H1 (cell line): ENCODE results near the gene RBM4. TPM values are rescaled to one million over a fixed set of nuclear protein-coding genes. Genes with fewer than 3 reads are reported as not detected.

Source experiments
- CTCF ChIA-PET: fragments of 300-600 bp; sonication (Branson Sonifier 250); formaldehyde crosslinking; loops from one replicate; lab custom pipeline; 2021; ENCODE audit not compliant: partially characterized antibody; lab: Charles Lee
- POLR2A ChIA-PET: fragments of 300-600 bp; sonication (Branson Sonifier 250); formaldehyde crosslinking; loops from one replicate; lab custom pipeline; 2021; ENCODE audit warnings: inconsistent platforms; ENCODE audit not compliant: partially characterized antibody; lab: Charles Lee
- DNase-seq, 2 experiments: peaks; one replicate each; pipeline versions ENCODE4 v3.0.0 to v3.0.0-alpha.2; 2010 to 2022; ENCODE audit warnings: low spot score in 2 of 2, low read depth in 1 of 2, mixed read lengths in 1 of 2
- FAIRE-seq: peaks from 2 replicates; lab custom pipeline; 2011; peaks lifted over from hg19 to GRCh38; lab: Jason Lieb, UNC
- H2AFZ ChIP-seq: 2 replicates; pipeline ENCODE4 v1.8.1; 2012; ENCODE audit warnings: low read length, inconsistent platforms
- H2AK5ac ChIP-seq: 2 replicates; pipeline ENCODE4 v1.6.1; 2013; ENCODE audit warnings: low read depth, low read length
- H2BK120ac ChIP-seq: replicated peaks from 2 replicates; pipeline ENCODE3; 2013; ENCODE audit warnings: low read depth, low read length, inconsistent platforms
- H2BK12ac ChIP-seq: 2 replicates; pipeline ENCODE4 v1.6.1; 2013; ENCODE audit warnings: low read depth, low read length
- H2BK15ac ChIP-seq: 2 replicates; pipeline ENCODE4 v1.6.1; 2013; ENCODE audit warnings: low read length
- H2BK20ac ChIP-seq: 2 replicates; pipeline ENCODE4 v1.6.1; 2013; ENCODE audit warnings: low read length
- H2BK5ac ChIP-seq: 2 replicates; pipeline ENCODE4 v1.6.1; 2013; ENCODE audit warnings: low read depth, low read length
- H3K14ac ChIP-seq: 2 replicates; pipeline ENCODE4 v1.6.1; 2013; ENCODE audit warnings: inconsistent platforms; ENCODE audit not compliant: insufficient read length
- H3K18ac ChIP-seq: 2 replicates; pipeline ENCODE4 v1.6.1; 2013; ENCODE audit warnings: low read length; ENCODE audit errors: extremely low read depth
- H3K23ac ChIP-seq: 2 replicates; pipeline ENCODE4 v1.6.1; 2013; ENCODE audit warnings: inconsistent platforms; ENCODE audit not compliant: insufficient read length
- H3K23me2 ChIP-seq: 2 replicates; pipeline ENCODE4 v1.6.1; 2013; ENCODE audit warnings: low read depth, low read length
- H3K27ac ChIP-seq: 2 replicates; pipeline ENCODE4 v1.6.1; 2011; ENCODE audit warnings: low read depth, low read length, inconsistent platforms
- H3K27me3 ChIP-seq, 4 experiments: replicated peaks in 1 of 4; 1 replicate in 1 of 4; 2 replicates in 3 of 4; pipeline versions ENCODE4 v1.6.1 to v1.8.1; 2011 to 2013; ENCODE audit warnings: low read length in 3 of 4, mild to moderate bottlenecking in 3 of 4, inconsistent platforms in 2 of 4, mixed read lengths in 2 of 4, moderate library complexity in 1 of 4; ENCODE audit not compliant: control insufficient read depth in 3 of 4, insufficient read depth in 3 of 4; ENCODE audit errors: extremely low read depth in 1 of 4
- H3K36me3 ChIP-seq, 4 experiments: 2 replicates each; pipeline versions ENCODE4 v1.6.1 to v1.8.1; 2011 to 2013; ENCODE audit warnings: mild to moderate bottlenecking in 4 of 4, low read length in 3 of 4, moderate library complexity in 2 of 4, control low read depth in 1 of 4, inconsistent platforms in 1 of 4; ENCODE audit not compliant: insufficient read depth in 4 of 4, control insufficient read depth in 2 of 4
- H3K4ac ChIP-seq: replicated peaks from 2 replicates; pipeline ENCODE3; 2013; ENCODE audit warnings: low read length, low read depth, mixed read lengths, inconsistent platforms; ENCODE audit not compliant: insufficient read length
- H3K4me1 ChIP-seq, 4 experiments: replicated peaks in 1 of 4; 1 replicate in 1 of 4; 2 replicates in 3 of 4; pipeline versions ENCODE4 v1.6.1 to v1.8.1; 2011 to 2013; ENCODE audit warnings: low read length in 3 of 4, inconsistent platforms in 2 of 4, mixed read lengths in 1 of 4; ENCODE audit not compliant: insufficient read depth in 4 of 4, control insufficient read depth in 3 of 4
- H3K4me2 ChIP-seq, 2 experiments: 2 replicates each; pipeline versions ENCODE4 v1.6.1 to v1.8.1; 2011 to 2013; ENCODE audit warnings: low read depth in 2 of 2, low read length in 2 of 2, control low read depth in 1 of 2, inconsistent platforms in 1 of 2, mild to moderate bottlenecking in 1 of 2; ENCODE audit not compliant: insufficient read depth in 1 of 2
- H3K4me3 ChIP-seq, 4 experiments: fragments of 200-600, 300-600 bp in 1 of 4; sonication (generic), shearing (Covaris generic), sonication (Bioruptor Twin) in 1 of 4; 2 replicates each; pipeline versions ENCODE4 v1.5.1 to v1.8.1; 2011 to 2016; ENCODE audit warnings: low read length in 4 of 4, low read depth in 3 of 4, control low read depth in 2 of 4, inconsistent platforms in 2 of 4, mild to moderate bottlenecking in 2 of 4, mixed read lengths in 1 of 4, moderate library complexity in 1 of 4; ENCODE audit not compliant: insufficient read depth in 2 of 4; ENCODE audit errors: extremely low read depth in 1 of 4
- H3K56ac ChIP-seq: replicated peaks from 2 replicates; pipeline ENCODE3; 2013; ENCODE audit warnings: low read depth, mild to moderate bottlenecking, mixed read lengths, low read length, inconsistent platforms; ENCODE audit not compliant: insufficient read length
- H3K79me1 ChIP-seq: 2 replicates; pipeline ENCODE4 v1.6.1; 2013; ENCODE audit warnings: low read depth, low read length, control low read depth
- H3K79me2 ChIP-seq, 2 experiments: 2 replicates each; pipeline versions ENCODE4 v1.6.1 to v1.8.1; 2012 to 2013; ENCODE audit warnings: low read length in 2 of 2, mild to moderate bottlenecking in 2 of 2, inconsistent platforms in 1 of 2; ENCODE audit not compliant: insufficient read depth in 2 of 2, control insufficient read depth in 1 of 2
- H3K9ac ChIP-seq, 4 experiments: replicated peaks in 1 of 4; 1 replicate in 1 of 4; 2 replicates in 3 of 4; pipeline versions ENCODE4 v1.6.1 to v1.8.1; 2011 to 2013; ENCODE audit warnings: low read depth in 3 of 4, low read length in 3 of 4, control low read depth in 2 of 4, mild to moderate bottlenecking in 2 of 4, moderate library complexity in 2 of 4, inconsistent platforms in 1 of 4; ENCODE audit errors: extremely low read depth in 1 of 4
- H3K9me3 ChIP-seq, 2 experiments: 2 replicates each; pipeline versions ENCODE4 v1.6.1 to v1.8.1; 2012 to 2013; ENCODE audit warnings: mild to moderate bottlenecking in 2 of 2, moderate library complexity in 2 of 2, control low read depth in 1 of 2, inconsistent platforms in 1 of 2, low read depth in 1 of 2, low read length in 1 of 2, mixed read lengths in 1 of 2; ENCODE audit not compliant: insufficient read depth in 2 of 2
- H4K20me1 ChIP-seq, 2 experiments: replicated peaks in 1 of 2; 2 replicates each; pipeline versions ENCODE3 to v1.8.1; 2011 to 2013; ENCODE audit warnings: inconsistent platforms in 2 of 2, low read length in 2 of 2, mild to moderate bottlenecking in 1 of 2; ENCODE audit not compliant: insufficient read depth in 2 of 2, control insufficient read depth in 1 of 2
- H4K5ac ChIP-seq: 2 replicates; pipeline ENCODE4 v1.6.1; 2013; ENCODE audit warnings: low read length, low read depth, mixed read lengths, inconsistent platforms; ENCODE audit not compliant: insufficient read length
- H4K8ac ChIP-seq: 2 replicates; pipeline ENCODE4 v1.8.0; 2013; ENCODE audit warnings: mild to moderate bottlenecking, moderate library complexity, low read length, inconsistent platforms; ENCODE audit not compliant: insufficient read depth; ENCODE audit errors: extremely low read depth
- H4K91ac ChIP-seq: replicated peaks from 2 replicates; pipeline ENCODE3; 2013; ENCODE audit warnings: low read length, mixed read lengths, inconsistent platforms; ENCODE audit not compliant: insufficient read length
- SP4 ChIP-seq: IDR thresholded peaks from 2 replicates; pipeline ENCODE4 v1.6.1; 2012; ENCODE audit warnings: low read length, inconsistent platforms
- TBP ChIP-seq: IDR thresholded peaks from 2 replicates; pipeline ENCODE4 v1.6.1; 2011; ENCODE audit warnings: low read depth, low read length, improper control_type of control experiment
- WGBS, 2 experiments: shearing (Covaris generic) in 1 of 2; methylation state at CpG; one replicate each; pipeline versions ENCODE4 v1.1.6 to v1.1.7; 2013 to 2015; ENCODE audit warnings: low lambda C conversion rate in 2 of 2, mixed read lengths in 2 of 2, inconsistent platforms in 1 of 2, low coverage in 1 of 2, missing lambda C conversion rate in 1 of 2; ENCODE audit not compliant: insufficient replicate concordance in 2 of 2, insufficient coverage in 1 of 2, insufficient read length in 1 of 2; ENCODE audit errors: extremely low coverage in 1 of 2, missing lambda C conversion rate in 1 of 2; 5-methylcytosine and 5-hydroxymethylcytosine counted together
- polyA plus RNA-seq, 7 experiments: library from polyadenylated mRNA; depleted of rRNA in 3 of 7; stranded (reverse) in 5 of 7; unstranded in 2 of 7; fragments of >200 nt in 5 of 7; fragments of 200-250 nt in 2 of 7; gene quantifications; 1 replicate in 5 of 7; 2 replicates in 1 of 7; 4 replicates in 1 of 7; pipeline versions ENCODE4 v1.2.1 to v1.2.3, GENCODE V29; 2011 to 2013; ENCODE audit warnings: missing spikeins in 2 of 7, mixed read lengths in 2 of 7
- total RNA-seq: library from RNA; stranded (reverse); fragmentation: NEBNext Ultra II Directional; extraction: Animal tissue kit (Norgen Biotek cat#: 25700); gene quantifications from 2 replicates; pipeline ENCODE4 v1.2.1, GENCODE V29; 2021
- TF ChIP-seq, protein P1 (sequence below): IDR thresholded peaks from 2 replicates; pipeline ENCODE4 v1.6.1; 2011; ENCODE audit warnings: low read length, improper control_type of control experiment
- TF ChIP-seq, protein P2 (sequence below): IDR thresholded peaks from 2 replicates; pipeline ENCODE4 v1.6.1; 2012; ENCODE audit warnings: inconsistent platforms

Gene RBM4
- total and polyA plus RNA-seq, 2 of the 8 experiments (the other 6 are each of a cell fraction or from before 2014, with no cell fraction given), result 192 to 330 TPM

DNA sequence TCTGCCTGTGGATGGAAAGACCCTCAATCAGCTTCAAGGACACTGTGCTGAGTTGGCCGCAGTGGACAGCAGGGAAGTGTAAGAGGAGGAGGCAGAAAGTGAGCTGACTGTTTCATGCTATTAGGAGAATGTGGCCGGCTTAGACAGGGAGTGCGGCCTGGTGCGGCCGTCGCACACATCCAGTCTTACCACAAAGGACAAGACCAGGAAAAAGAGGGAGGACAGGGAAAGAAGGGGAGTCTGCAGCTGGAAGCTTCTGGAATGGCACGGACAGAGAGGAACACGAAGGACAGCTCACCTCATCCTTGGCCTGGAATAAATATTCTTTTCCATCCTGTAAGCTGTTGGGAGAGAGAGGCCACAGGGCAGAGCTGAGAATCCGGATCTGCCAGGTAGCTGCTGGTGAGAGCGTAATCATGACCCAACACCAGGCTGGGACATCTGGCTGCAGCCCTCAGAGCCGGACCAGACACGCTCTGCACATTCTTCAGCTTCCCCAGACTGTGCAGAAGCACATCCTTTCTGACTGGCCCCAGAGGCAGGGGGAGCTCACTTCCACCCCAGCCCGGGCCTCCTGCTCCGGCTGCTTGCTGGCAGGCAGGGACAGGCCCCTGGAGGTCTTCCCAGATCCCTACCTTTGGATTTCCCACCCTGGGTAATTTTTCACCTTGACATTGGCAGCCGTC, 47.7 kb downstream of the RBM4 start:
- no peak for TF ChIP-seq TBP
- TF ChIP-seq SP4, result no peak
- TF ChIP-seq, protein P1, sequence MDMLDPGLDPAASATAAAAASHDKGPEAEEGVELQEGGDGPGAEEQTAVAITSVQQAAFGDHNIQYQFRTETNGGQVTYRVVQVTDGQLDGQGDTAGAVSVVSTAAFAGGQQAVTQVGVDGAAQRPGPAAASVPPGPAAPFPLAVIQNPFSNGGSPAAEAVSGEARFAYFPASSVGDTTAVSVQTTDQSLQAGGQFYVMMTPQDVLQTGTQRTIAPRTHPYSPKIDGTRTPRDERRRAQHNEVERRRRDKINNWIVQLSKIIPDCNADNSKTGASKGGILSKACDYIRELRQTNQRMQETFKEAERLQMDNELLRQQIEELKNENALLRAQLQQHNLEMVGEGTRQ, result no peak
- TF ChIP-seq, protein P2, sequence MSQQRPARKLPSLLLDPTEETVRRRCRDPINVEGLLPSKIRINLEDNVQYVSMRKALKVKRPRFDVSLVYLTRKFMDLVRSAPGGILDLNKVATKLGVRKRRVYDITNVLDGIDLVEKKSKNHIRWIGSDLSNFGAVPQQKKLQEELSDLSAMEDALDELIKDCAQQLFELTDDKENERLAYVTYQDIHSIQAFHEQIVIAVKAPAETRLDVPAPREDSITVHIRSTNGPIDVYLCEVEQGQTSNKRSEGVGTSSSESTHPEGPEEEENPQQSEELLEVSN, result no peak
- Histone ChIP-seq H3K9ac (no peak overlapping the region; a peak in 1 of 7 replicates), H4K20me1 (peaks cover 0 to 4% of the 10 kb centered on the region in 2 experiments)

More for the DNA sequence above, 47.7 kb downstream of the RBM4 start:
- H3K36me3 ChIP-seq, result peaks cover 12 to 48% (median 36%) of the 10 kb centered on the region in 4 experiments; a peak in 7 of 8 replicates
- no peak for FAIRE-seq
- H3K56ac ChIP-seq, result no peak overlapping the region
- no peak overlapping the region for H2AK5ac ChIP-seq
- no peak overlapping the region for H3K4me3 ChIP-seq
- ChIA-PET POLR2A (interaction anchor here (1.1 to 1.6 kb wide), 2 partner anchors 9 to 156 kb away, joined by 3 to 7 read pairs; partner anchors contain the start of gene RBM4B), CTCF (interaction anchor here (0.5 to 1.4 kb wide), 6 partner anchors 9 to 306 kb away, joined by 3 to 11 read pairs (median 4); no protein-coding TSS in a partner anchor)
- H2BK20ac ChIP-seq, result no peak overlapping the region
- H3K79me1 ChIP-seq, result no peaks in the 10 kb centered on the region
- DNase-seq, result no peak
- no peak overlapping the region for H4K8ac ChIP-seq
- H3K4ac ChIP-seq, result no peak overlapping the region
- no peak overlapping the region; the same call in 1 of the 2 replicates for H2BK5ac ChIP-seq
- no peak overlapping the region for H3K4me2 ChIP-seq
- H2BK15ac ChIP-seq, result no peak overlapping the region
- H3K23ac ChIP-seq, result no peak overlapping the region
- no peaks in the 10 kb centered on the region for H3K23me2 ChIP-seq
- H3K9me3 ChIP-seq, result 0 out of 4 replicates have a peak, but pooled peaks cover 0 to 1% of the 10 kb centered on the region in 2 experiments
- no peaks in the 10 kb centered on the region for H3K4me1 ChIP-seq
- H3K79me2 ChIP-seq, result no peaks in the 10 kb centered on the region
- H2AFZ ChIP-seq, result no peak overlapping the region
- H2BK120ac ChIP-seq, result no peak overlapping the region
- H2BK12ac ChIP-seq, result no peak overlapping the region
- 97% methylated on average over 15 of the region's 15 CpGs; no CpG with 5 or more reads in 1 of the 2 experiments for WGBS, 2 experiments
- no peak overlapping the region for H3K14ac ChIP-seq
- H3K27me3 ChIP-seq, result no peaks in the 10 kb centered on the region
- no peak overlapping the region for H4K91ac ChIP-seq
- H4K5ac ChIP-seq, result no peak overlapping the region
- H3K18ac ChIP-seq, result no peak overlapping the region
- H3K27ac ChIP-seq, result no peak overlapping the region
